Measurements from ENCODE around the gene PRTG. TPM values are rescaled to one million over a fixed set of nuclear protein-coding genes. Genes with fewer than 3 reads are reported as not detected.

The PRTG gene
- total and polyA plus RNA-seq, 9 donors, result 2.1 to 5.7 (median 2.6) TPM

DNA sequence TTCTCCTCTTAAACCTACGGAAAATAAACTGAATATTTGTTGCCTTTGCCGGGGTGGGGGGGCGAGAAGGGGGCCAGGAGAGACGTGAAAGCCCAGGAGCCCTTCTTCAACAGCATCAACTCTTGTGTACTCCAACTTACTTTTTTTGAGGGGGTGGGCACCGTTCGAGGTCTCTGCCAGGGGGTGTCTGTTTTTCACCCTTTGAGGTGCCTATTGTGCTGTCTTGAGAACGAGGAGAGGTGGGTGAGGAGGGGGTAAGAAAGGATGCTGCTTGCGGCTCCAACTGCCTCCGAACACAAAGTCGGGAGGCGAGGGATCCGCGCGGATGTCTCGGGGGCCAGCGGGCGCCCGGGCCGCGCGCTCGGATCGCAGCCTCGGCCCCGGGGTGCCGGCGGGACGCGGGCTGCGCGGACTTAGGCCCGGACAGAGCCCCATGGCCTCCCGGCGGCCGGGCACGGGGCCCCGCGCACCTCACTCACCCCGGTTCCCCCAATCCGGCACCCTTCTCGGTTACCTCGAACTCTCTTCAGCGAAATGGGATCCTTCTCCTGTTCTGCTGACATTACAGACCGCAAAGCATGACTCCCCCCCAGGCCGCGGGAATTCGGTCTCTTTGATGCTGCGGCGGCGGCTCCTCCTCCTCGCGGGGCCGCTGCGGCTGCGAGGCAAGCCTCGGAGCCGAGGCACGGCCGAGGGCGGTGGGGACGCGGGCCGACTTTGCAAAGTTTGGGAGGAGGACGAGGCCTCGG is 155.5 kb downstream of the PRTG start:
- Histone ChIP-seq H3K4me3 (ENCODE audit: low read length) (peak overlapping the region; percentile 72), H3K27me3 (ENCODE audit: control insufficient read depth, insufficient read depth, low read length) (peaks cover 3% of the 10 kb centered on the region), H3K9me3 (replicated peaks; ENCODE audit: control insufficient read depth, low read depth, low read length) (no peaks in the 10 kb centered on the region), H3K36me3 (ENCODE audit: control insufficient read depth, insufficient read depth, low read length) (no peaks in the 10 kb centered on the region), H3K27ac (ENCODE audit: low read length) (peak overlapping the region; percentile 83), H3K4me1 (ENCODE audit: control insufficient read depth, insufficient read depth, low read length) (peaks cover 14% of the 10 kb centered on the region)
- DNase-seq, result peak; percentile 72
- under 1% methylated on average over 53 of the region's 65 CpGs for WGBS (ENCODE audit: insufficient coverage)

DNA sequence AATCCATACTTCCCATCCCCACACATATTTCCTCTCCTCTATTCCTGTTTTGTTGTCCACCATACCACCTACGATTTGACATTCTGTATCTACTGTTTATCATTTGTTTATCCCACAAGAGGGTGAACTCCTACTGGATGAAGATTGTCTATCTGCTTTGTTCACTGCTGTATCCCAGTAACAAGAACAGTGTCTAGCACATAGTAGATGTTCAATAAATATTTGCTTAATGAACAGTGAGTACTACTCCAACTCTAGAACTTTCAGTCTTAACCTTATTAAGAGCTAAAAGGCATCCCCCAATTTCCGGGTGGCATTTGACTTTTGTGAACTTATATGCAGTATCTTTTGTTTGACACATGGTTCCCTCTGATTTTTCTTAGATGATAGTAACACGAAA is 156.1 kb downstream of the PRTG start:
- no peak overlapping the region for H3K27ac ChIP-seq (ENCODE audit: low read length)
- peak overlapping the region; percentile 72 for H3K4me3 ChIP-seq (ENCODE audit: low read length)
- no peaks in the 10 kb centered on the region for H3K9me3 ChIP-seq (replicated peaks; ENCODE audit: control insufficient read depth, low read depth, low read length)
- H3K36me3 ChIP-seq (ENCODE audit: control insufficient read depth, insufficient read depth, low read length), result no peaks in the 10 kb centered on the region
- DNase-seq, result no peak
- peaks cover 14% of the 10 kb centered on the region for H3K4me1 ChIP-seq (ENCODE audit: control insufficient read depth, insufficient read depth, low read length)
- H3K27me3 ChIP-seq (ENCODE audit: control insufficient read depth, insufficient read depth, low read length), result peaks cover 3% of the 10 kb centered on the region
- no CpG with 5 or more reads among the region's 3 CpGs for WGBS (ENCODE audit: insufficient coverage)

DNA sequence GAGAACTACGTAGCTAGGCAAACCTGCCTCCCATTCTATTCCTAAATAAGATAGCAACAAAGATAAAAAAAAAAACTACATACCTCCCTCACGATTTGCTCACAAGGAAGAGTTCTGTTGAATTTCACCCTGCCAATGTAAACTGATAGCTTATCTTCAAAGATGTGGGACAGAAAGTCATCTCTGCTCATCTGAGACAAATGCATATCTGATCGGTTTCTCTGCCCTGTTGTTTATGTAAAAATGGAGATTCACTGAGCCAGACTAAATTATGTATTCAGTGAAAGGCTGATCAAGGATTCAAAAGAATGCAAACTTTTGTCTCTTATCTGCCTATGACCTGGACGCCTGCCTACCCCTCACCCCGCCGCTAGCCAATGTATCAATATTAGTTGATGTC is 166.0 kb downstream of the PRTG start:
- no peaks in the 10 kb centered on the region for H3K9me3 ChIP-seq (replicated peaks; ENCODE audit: control insufficient read depth, low read depth, low read length)
- no peaks in the 10 kb centered on the region for H3K27me3 ChIP-seq (ENCODE audit: control insufficient read depth, insufficient read depth, low read length)
- no peak overlapping the region for H3K27ac ChIP-seq (ENCODE audit: low read length)
- H3K4me3 ChIP-seq (ENCODE audit: low read length), result no peak overlapping the region
- DNase-seq, result no peak
- H3K4me1 ChIP-seq (ENCODE audit: control insufficient read depth, insufficient read depth, low read length), result no peaks in the 10 kb centered on the region
- H3K36me3 ChIP-seq (ENCODE audit: control insufficient read depth, insufficient read depth, low read length), result no peaks in the 10 kb centered on the region
- WGBS (ENCODE audit: insufficient coverage), result 100% methylated on average over 4 of the region's 6 CpGs

DNA sequence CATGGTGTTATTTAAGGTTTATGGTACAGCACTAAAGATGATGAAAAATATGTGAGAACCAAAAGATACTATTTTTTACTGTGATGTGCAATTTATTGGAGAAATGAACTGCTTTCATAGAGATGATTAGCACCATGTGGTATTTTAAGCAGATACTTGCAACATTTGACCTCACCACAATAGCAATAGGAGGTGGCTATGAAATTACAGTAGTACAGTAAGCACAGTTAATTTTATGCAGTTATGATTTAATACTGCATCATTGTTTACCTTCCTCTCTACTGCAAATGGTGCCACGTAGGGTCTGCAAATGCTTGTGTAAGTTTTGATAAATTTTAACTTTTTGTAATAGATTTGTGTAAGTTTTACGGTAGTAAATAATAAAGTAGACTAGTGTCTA is 168.9 kb downstream of the PRTG start:
- no peak for DNase-seq
- no peak overlapping the region for H3K4me3 ChIP-seq (ENCODE audit: low read length)
- no peaks in the 10 kb centered on the region for H3K4me1 ChIP-seq (ENCODE audit: control insufficient read depth, insufficient read depth, low read length)
- H3K9me3 ChIP-seq (replicated peaks; ENCODE audit: control insufficient read depth, low read depth, low read length), result peaks cover 2% of the 10 kb centered on the region
- no CpG with 5 or more reads among the region's 2 CpGs for WGBS (ENCODE audit: insufficient coverage)
- no peaks in the 10 kb centered on the region for H3K27me3 ChIP-seq (ENCODE audit: control insufficient read depth, insufficient read depth, low read length)
- no peak overlapping the region for H3K27ac ChIP-seq (ENCODE audit: low read length)
- H3K36me3 ChIP-seq (ENCODE audit: control insufficient read depth, insufficient read depth, low read length), result no peaks in the 10 kb centered on the region

DNA sequence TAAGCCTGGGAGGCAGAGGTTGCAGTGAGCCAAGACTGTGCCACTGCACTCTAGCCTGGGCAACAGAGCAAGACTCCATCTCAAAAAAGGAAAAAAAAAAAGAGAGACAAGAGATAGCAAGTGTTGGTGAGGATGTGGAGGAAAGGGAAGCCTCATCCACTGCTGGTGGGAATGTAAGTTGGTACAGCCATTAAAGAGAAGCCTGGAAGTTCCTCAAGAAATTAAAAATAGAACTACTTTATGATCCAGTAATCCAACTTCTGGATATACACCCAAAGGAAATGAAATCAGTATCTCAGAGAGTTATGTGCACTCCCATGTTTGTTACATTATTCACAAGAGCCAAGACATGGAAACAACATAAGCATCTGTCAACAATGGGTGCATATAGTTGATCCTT is 169.7 kb downstream of the PRTG start:
- H3K27ac ChIP-seq (ENCODE audit: low read length), result no peak overlapping the region
- no peaks in the 10 kb centered on the region for H3K27me3 ChIP-seq (ENCODE audit: control insufficient read depth, insufficient read depth, low read length)
- no peak for DNase-seq
- peaks cover 2% of the 10 kb centered on the region for H3K9me3 ChIP-seq (replicated peaks; ENCODE audit: control insufficient read depth, low read depth, low read length)
- no peak overlapping the region for H3K4me3 ChIP-seq (ENCODE audit: low read length)
- H3K4me1 ChIP-seq (ENCODE audit: control insufficient read depth, insufficient read depth, low read length), result no peaks in the 10 kb centered on the region
- no peaks in the 10 kb centered on the region for H3K36me3 ChIP-seq (ENCODE audit: control insufficient read depth, insufficient read depth, low read length)

DNA sequence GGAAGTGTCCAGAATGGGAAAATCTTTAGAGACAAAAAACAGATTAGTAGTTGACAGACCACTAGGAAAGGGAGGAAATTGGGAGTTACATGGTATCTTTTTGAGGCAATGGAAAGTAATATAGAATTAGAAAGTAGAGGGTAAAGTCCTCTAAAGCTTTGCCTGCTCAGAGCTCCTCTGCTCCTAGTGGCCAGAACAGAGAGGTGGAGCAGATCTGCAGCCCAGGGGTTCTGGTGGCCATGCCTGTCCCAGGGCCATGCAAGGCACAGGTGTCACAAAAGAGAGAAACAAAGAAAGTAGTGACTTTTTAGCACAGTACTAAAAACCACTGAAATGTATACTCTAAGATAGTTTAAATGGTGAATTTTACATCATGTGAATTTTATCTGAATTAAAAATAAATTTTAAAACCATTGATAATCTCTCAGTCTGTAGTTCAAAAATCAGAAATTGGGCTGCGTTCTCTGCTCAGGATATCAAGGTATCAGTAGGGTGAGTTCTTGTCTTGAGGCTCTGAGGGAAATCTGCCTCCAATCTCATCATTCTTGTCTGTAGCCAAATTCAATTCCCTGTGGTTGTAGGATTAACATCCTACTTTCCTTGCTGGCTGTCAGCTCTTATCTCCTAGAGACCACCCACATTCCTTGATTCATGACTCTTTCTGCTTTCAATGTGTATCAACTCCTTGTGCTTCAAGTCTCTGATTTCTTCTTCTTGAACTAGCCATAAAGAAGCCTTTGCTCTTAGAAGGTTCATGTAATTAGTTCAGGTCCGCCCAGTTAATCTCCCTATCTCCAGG is 178.4 kb downstream of the PRTG start:
- no peaks in the 10 kb centered on the region for H3K27me3 ChIP-seq (ENCODE audit: control insufficient read depth, insufficient read depth, low read length)
- no peak overlapping the region for H3K27ac ChIP-seq (ENCODE audit: low read length)
- peaks cover 19% of the 10 kb centered on the region for H3K9me3 ChIP-seq (replicated peaks; ENCODE audit: control insufficient read depth, low read depth, low read length)
- H3K36me3 ChIP-seq (ENCODE audit: control insufficient read depth, insufficient read depth, low read length), result no peaks in the 10 kb centered on the region
- WGBS (ENCODE audit: insufficient coverage), result 80% methylated on average over 1 of the region's 2 CpGs
- no peaks in the 10 kb centered on the region for H3K4me1 ChIP-seq (ENCODE audit: control insufficient read depth, insufficient read depth, low read length)
- DNase-seq, result no peak
- H3K4me3 ChIP-seq (ENCODE audit: low read length), result no peak overlapping the region

DNA sequence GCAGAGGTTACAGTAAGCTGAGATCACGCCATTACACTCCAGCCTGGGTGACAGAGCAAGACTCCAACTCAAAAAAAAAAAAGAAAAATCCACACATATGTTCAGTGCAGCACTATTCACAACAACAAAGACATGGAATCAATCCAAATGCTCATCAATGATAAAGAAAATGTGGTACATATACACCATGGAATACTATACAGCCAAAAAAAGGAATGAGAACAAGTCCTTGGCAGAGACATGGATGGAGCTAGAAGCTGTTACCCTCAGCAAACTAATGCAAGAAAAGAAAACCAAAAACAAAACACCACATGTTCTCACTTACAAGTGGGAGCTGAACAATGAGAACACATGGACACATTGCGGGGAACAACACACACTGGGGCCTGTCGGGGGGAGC is 180.4 kb downstream of the PRTG start:
- no peak overlapping the region for H3K4me3 ChIP-seq (ENCODE audit: low read length)
- peaks cover 19% of the 10 kb centered on the region for H3K9me3 ChIP-seq (replicated peaks; ENCODE audit: control insufficient read depth, low read depth, low read length)
- WGBS (ENCODE audit: insufficient coverage), result 80% methylated on average over 1 of the region's 3 CpGs
- no peak overlapping the region for H3K27ac ChIP-seq (ENCODE audit: low read length)
- no peaks in the 10 kb centered on the region for H3K36me3 ChIP-seq (ENCODE audit: control insufficient read depth, insufficient read depth, low read length)
- DNase-seq, result no peak
- H3K4me1 ChIP-seq (ENCODE audit: control insufficient read depth, insufficient read depth, low read length), result no peaks in the 10 kb centered on the region
- H3K27me3 ChIP-seq (ENCODE audit: control insufficient read depth, insufficient read depth, low read length), result no peaks in the 10 kb centered on the region

Other genes with a start within 250 kb of the PRTG start
- gene DNAAF4, start 234.9 kb downstream of the PRTG start, total RNA-seq, result 2.2 TPM
- 1 to 10 TPM; 1.6 to 2.9 (median 1.9) TPM for gene DNAAF4, start 234.9 kb downstream of the PRTG start, polyA plus RNA-seq (ENCODE audit: insufficient read depth in 1 of 8, insufficient read length in 8 of 8, low replicate concordance in 1 of 8)
- gene PYGO1, start 154.8 kb downstream of the PRTG start, total RNA-seq, result 15.6 TPM
- 10 to 100 TPM in 2 of 8 donors, 1 to 10 TPM in 6; 5.1 to 11.6 (median 9.2) TPM for gene PYGO1, start 154.8 kb downstream of the PRTG start, polyA plus RNA-seq (ENCODE audit: insufficient read depth in 1 of 8, insufficient read length in 8 of 8, low replicate concordance in 1 of 8)

All from muscle of leg (tissue), 11 donors.